ENCODE measurements around the gene NKX2-3.

The NKX2-3 gene

DNA sequence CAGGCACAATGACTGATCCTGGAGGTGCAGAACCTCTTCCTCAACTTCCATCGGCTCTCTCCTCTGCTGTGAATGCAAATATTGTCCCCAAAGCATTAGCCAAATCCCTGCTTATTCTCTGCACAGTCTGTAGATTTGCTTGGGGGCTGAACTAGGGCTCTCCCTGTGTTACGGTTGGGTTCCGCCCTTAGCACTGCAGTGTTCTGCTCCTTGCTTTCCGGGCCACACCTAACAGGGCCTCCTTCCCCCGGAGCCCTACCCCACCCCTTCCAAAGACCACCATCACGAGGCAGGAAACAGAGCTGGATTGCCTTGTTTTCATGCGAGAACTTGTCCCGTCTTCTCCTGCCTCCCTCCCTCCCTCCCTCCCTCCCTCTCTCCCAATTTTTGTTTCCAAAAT lies 50.9 kb downstream of the NKX2-3 start:
- no peak for DNase-seq

Data from NCI-H2227 treated with DMSO at 0.1 percent for 48 hours (cell line).